SJCRH30 (cell line): Measurements from ENCODE around the gene SPATA24. TPM values are rescaled to one million over a fixed set of nuclear protein-coding genes. Genes with fewer than 3 reads are reported as not detected.

Source experiments
- DNase-seq, 2 experiments: peaks; one replicate each; pipeline ENCODE4 v3.0.0-alpha.2; 2015 to 2020
- H3K27ac ChIP-seq: fragments of 250-450 bp; sonication (Bioruptor Pico); 2 replicates; pipeline ENCODE4 v1.5.1; 2020; ENCODE audit warnings: mild to moderate bottlenecking, moderate library complexity
- H3K27me3 ChIP-seq: fragments of 250-450 bp; sonication (Bioruptor Pico); 2 replicates; pipeline ENCODE4 v1.5.1; 2020; ENCODE audit warnings: mild to moderate bottlenecking, moderate library complexity
- H3K36me3 ChIP-seq: fragments of 250-450 bp; sonication (Bioruptor Pico); 2 replicates; pipeline ENCODE4 v1.5.1; 2020; ENCODE audit warnings: mild to moderate bottlenecking, moderate library complexity
- H3K4me1 ChIP-seq: fragments of 250-450 bp; sonication (Bioruptor Pico); 2 replicates; pipeline ENCODE4 v1.5.1; 2020; ENCODE audit warnings: mild to moderate bottlenecking, moderate library complexity
- H3K4me3 ChIP-seq: fragments of 250-450 bp; sonication (Bioruptor Pico); 2 replicates; pipeline ENCODE4 v1.5.1; 2020; ENCODE audit warnings: mild to moderate bottlenecking, moderate library complexity
- H3K9me3 ChIP-seq: fragments of 250-450 bp; sonication (Bioruptor Pico); replicated peaks from 2 replicates; pipeline ENCODE4 v1.5.1; 2020; ENCODE audit warnings: mild to moderate bottlenecking, moderate library complexity
- total RNA-seq: library from RNA; depleted of rRNA; stranded (reverse); fragments of >200 nt; shearing (Covaris generic); gene quantifications from 2 replicates; pipeline ENCODE4 v1.2.3, GENCODE V29; 2014

The SPATA24 gene
- total RNA-seq, 1 experiment from 2014 or later, result 8.8 TPM

- H3K27ac ChIP-seq, result no peak overlapping the region
- DNase-seq, result no peak
Measured at GRCh38 chr5:139385061-139386049, 18.5 kb downstream of the SPATA24 start.

GRCh38 chr5:139384591-139385051, 19.3 kb downstream of the SPATA24 start:
- no peak overlapping the region for H3K4me3 ChIP-seq
- H3K27me3 ChIP-seq, result no peaks in the 10 kb centered on the region
- H3K9me3 ChIP-seq, result no peaks in the 10 kb centered on the region
- no peaks in the 10 kb centered on the region; the same call in 1 of the 2 replicates for H3K4me1 ChIP-seq
- no peaks in the 10 kb centered on the region for H3K36me3 ChIP-seq
- H3K27ac ChIP-seq, result no peak overlapping the region
- DNase-seq, result no peak

More at GRCh38 chr5:139385061-139386049, 18.5 kb downstream of the SPATA24 start:
- Histone ChIP-seq H3K4me1 (no peaks in the 10 kb centered on the region; the same call in 1 of the 2 replicates), H3K27me3 (no peaks in the 10 kb centered on the region), H3K9me3 (no peaks in the 10 kb centered on the region), H3K36me3 (no peaks in the 10 kb centered on the region), H3K4me3 (no peak overlapping the region)

- Histone ChIP-seq H3K27ac (no peak overlapping the region), H3K4me1 (no peaks in the 10 kb centered on the region; the same call in 1 of the 2 replicates), H3K4me3 (no peak overlapping the region), H3K9me3 (no peaks in the 10 kb centered on the region), H3K27me3 (no peaks in the 10 kb centered on the region), H3K36me3 (no peaks in the 10 kb centered on the region)
- no peak for DNase-seq
Measured at GRCh38 chr5:139383993-139384590, 19.8 kb downstream of the SPATA24 start.

- Histone ChIP-seq H3K4me3 (no peak within 1 kb of the TSS), H3K4me1 (no peaks in the 10 kb centered on the region; the same call in 1 of the 2 replicates), H3K27ac (no peak within 1 kb of the TSS), H3K9me3 (no peaks in the 10 kb centered on the region), H3K36me3 (no peaks in the 10 kb centered on the region), H3K27me3 (no peaks in the 10 kb centered on the region)
- DNase-seq, result no peak
Measured at GRCh38 chr5:139383275-139383992, 20.5 kb downstream of the SPATA24 start, which contains the start of gene SLC23A1. SLC23A1 (minus strand) TSS chr5:139383297; CDS start chr5:139383253, 44 bp downstream.

GRCh38 chr5:139382807-139383206, 21.1 kb downstream of the SPATA24 start:
- H3K36me3 ChIP-seq, result no peaks in the 10 kb centered on the region
- DNase-seq, result no peak
- no peak overlapping the region for H3K4me3 ChIP-seq
- no peak overlapping the region for H3K27ac ChIP-seq
- H3K27me3 ChIP-seq, result no peaks in the 10 kb centered on the region
- H3K9me3 ChIP-seq, result no peaks in the 10 kb centered on the region
- H3K4me1 ChIP-seq, result no peaks in the 10 kb centered on the region

- Histone ChIP-seq H3K4me1 (no peaks in the 10 kb centered on the region), H3K27ac (no peak overlapping the region), H3K36me3 (no peaks in the 10 kb centered on the region), H3K4me3 (no peak overlapping the region), H3K9me3 (no peaks in the 10 kb centered on the region), H3K27me3 (no peaks in the 10 kb centered on the region)
- DNase-seq, result no peak
Measured at GRCh38 chr5:139381837-139382761, 21.8 kb downstream of the SPATA24 start.

- no peaks in the 10 kb centered on the region for H3K9me3 ChIP-seq
- H3K27me3 ChIP-seq, result no peaks in the 10 kb centered on the region
- no peaks in the 10 kb centered on the region for H3K4me1 ChIP-seq
- no peak for DNase-seq
- no peak overlapping the region for H3K4me3 ChIP-seq
- H3K36me3 ChIP-seq, result no peaks in the 10 kb centered on the region; the same call in 1 of the 2 replicates
- H3K27ac ChIP-seq, result no peak overlapping the region
Measured at GRCh38 chr5:139379626-139380449, 24.1 kb downstream of the SPATA24 start.

- no peak for DNase-seq
- H3K4me1 ChIP-seq, result no peaks in the 10 kb centered on the region
- H3K9me3 ChIP-seq, result no peaks in the 10 kb centered on the region
- H3K4me3 ChIP-seq, result no peak overlapping the region
- H3K27ac ChIP-seq, result no peak overlapping the region
- no peaks in the 10 kb centered on the region; the same call in 1 of the 2 replicates for H3K36me3 ChIP-seq
- H3K27me3 ChIP-seq, result no peaks in the 10 kb centered on the region
Measured at GRCh38 chr5:139378941-139379361, 24.9 kb downstream of the SPATA24 start.

- no peak for DNase-seq
- no peaks in the 10 kb centered on the region for H3K9me3 ChIP-seq
- no peak overlapping the region for H3K4me3 ChIP-seq
- H3K4me1 ChIP-seq, result no peaks in the 10 kb centered on the region
- H3K27me3 ChIP-seq, result no peaks in the 10 kb centered on the region
- no peak overlapping the region for H3K27ac ChIP-seq
- H3K36me3 ChIP-seq, result no peaks in the 10 kb centered on the region; the same call in 1 of the 2 replicates
Measured at GRCh38 chr5:139378101-139378825, 25.6 kb downstream of the SPATA24 start.

- Histone ChIP-seq H3K36me3 (no peaks in the 10 kb centered on the region; the same call in 1 of the 2 replicates), H3K4me1 (no peaks in the 10 kb centered on the region), H3K27ac (no peak overlapping the region), H3K27me3 (no peaks in the 10 kb centered on the region), H3K9me3 (no peaks in the 10 kb centered on the region), H3K4me3 (no peak overlapping the region)
- DNase-seq, result no peak
Measured at GRCh38 chr5:139377226-139377625, 26.7 kb downstream of the SPATA24 start.

- Histone ChIP-seq H3K9me3 (no peaks in the 10 kb centered on the region), H3K4me1 (no peaks in the 10 kb centered on the region), H3K36me3 (peaks cover 7% of the 10 kb centered on the region; the same call in 1 of the 2 replicates), H3K27me3 (no peaks in the 10 kb centered on the region), H3K27ac (no peak overlapping the region), H3K4me3 (no peak overlapping the region)
- DNase-seq, result no peak
Measured at GRCh38 chr5:139376364-139376763, 27.5 kb downstream of the SPATA24 start.

GRCh38 chr5:139374909-139375308, 29.0 kb downstream of the SPATA24 start:
- Histone ChIP-seq H3K4me1 (no peaks in the 10 kb centered on the region), H3K4me3 (no peak overlapping the region), H3K27me3 (no peaks in the 10 kb centered on the region), H3K27ac (no peak overlapping the region), H3K36me3 (peaks cover 15% of the 10 kb centered on the region), H3K9me3 (no peaks in the 10 kb centered on the region)
- no peak for DNase-seq
